GM18951 (cell line): ENCODE results near the gene BBOF1.
"Not testable (repeated sequence)": the region's sequence is repeated elsewhere in the genome, so short reads cannot be mapped to it uniquely, and the experiment has no call there.

Source experiments
- POLR2A ChIP-seq: IDR thresholded peaks from 4 replicates; pipeline ENCODE4 v1.6.1; 2011; ENCODE audit warnings: mild to moderate bottlenecking; ENCODE audit not compliant: insufficient read length, insufficient read depth; ENCODE audit errors: extremely low read depth
- in situ Hi-C: fragments of 300-500 bp; cut with MboI; formaldehyde crosslinking; loops from one replicate; pipeline ENCODE4 v1.12.0; 2022; ENCODE audit warnings: low sequenced_read_pairs, mixed read lengths, inconsistent platforms; ENCODE audit not compliant: unreplicated experiment

The BBOF1 gene, protein sequence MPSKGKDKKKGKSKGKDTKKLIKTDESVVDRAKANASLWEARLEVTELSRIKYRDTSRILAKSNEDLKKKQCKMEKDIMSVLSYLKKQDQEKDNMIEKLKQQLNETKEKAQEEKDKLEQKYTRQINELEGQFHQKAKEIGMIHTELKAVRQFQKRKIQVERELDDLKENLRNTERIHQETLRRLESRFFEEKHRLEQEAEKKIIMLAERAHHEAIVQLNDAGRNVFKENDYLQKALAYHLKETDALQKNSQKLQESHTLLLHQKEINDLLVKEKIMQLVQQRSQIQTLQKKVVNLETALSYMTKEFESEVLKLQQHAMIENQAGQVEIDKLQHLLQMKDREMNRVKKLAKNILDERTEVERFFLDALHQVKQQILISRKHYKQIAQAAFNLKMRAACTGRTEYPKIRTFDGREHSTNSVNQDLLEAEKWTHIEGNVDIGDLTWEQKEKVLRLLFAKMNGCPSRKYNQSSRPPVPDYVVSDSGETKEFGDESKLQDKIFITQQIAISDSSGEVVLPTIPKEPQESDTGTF

GRCh38 chr14:74018586-74019407, at the start of gene BBOF1, which contains the start of gene ENTPD5:
TSS of gene BBOF1 (plus strand) at chr14:74019349. CDS start at chr14:74019479, 130 bp downstream.
TSS of gene ENTPD5 (minus strand) at chr14:74019288. CDS start at chr14:73988102, 31,186 bp downstream.
- in situ Hi-C loops, result no loop called here
- peak; percentile 96 for TF ChIP-seq POLR2A

DNA sequence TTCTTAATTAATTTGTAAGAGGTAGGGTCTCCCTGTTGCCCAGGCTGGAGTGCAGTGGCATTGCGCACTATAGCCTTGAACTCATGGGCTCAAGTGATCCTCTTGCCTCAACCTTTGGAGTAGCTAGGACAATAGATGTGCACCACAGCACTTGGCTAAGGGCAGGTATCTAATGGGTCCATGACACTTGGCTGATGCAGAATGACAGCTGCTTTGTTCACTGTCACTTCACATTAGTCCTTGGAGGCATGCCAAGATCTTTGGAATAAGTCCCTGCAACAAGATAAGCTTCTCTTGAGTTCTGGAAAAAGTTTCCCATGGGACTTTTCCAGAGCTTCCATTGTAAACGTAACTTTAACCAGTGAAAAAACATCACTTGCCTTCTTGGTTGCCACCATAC, 45.7 kb upstream of the BBOF1 start:
- TF ChIP-seq POLR2A, result no peak
- in situ Hi-C loops, result no loop called here

GRCh38 chr14:73976125-73976524, 43.0 kb upstream of the BBOF1 start:
- TF ChIP-seq POLR2A, result no peak
- in situ Hi-C loops, result no loop called here

DNA sequence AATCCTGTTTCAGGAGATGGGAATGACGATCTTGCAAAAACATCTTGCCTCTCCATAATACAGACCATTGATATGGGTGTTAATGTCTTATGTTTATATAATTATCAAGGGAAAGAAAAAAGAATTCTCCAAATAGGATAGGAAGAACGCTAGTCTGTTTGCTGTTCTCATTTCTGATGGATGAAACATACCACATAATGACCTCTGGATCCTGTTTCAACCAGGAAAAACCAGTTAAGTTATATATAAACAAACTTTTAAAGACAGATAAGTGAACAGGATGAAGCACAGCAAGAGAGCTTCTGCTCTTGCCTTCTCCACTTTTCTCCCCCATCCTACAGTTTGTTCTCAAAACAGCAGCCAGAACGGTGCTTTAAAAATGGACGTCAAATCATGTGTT, 41.3 kb upstream of the BBOF1 start:
- TF ChIP-seq POLR2A, result no peak
- in situ Hi-C loops, result no loop called here

DNA sequence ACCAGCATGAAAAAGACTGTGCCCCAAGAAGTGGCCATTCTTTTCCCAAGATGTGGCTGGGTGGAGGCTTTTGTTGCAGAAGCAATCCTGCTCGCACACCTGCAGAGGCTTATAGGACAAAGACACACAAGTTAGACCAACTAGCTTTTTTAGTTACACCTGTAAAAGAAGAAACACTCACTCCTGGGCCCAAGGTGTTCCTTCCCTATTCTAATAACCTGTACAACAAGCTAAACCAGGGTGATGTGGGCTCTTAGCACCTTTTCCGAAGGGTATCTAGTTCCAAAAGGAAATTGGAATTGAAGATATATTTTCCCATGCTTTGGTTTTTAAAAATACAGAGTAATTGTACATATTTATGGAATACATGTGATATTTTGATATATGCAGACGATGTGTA, 31.1 kb upstream of the BBOF1 start:
- no peak for TF ChIP-seq POLR2A
- in situ Hi-C loops, result no loop called here

GRCh38 chr14:73988656-73989055, 30.5 kb upstream of the BBOF1 start:
- in situ Hi-C loops, result not testable (repeated sequence)

- no peak for TF ChIP-seq POLR2A
- in situ Hi-C loops, result no loop called here
These were observed 28.1 kb upstream of the BBOF1 start for GRCh38 chr14:73991092-73991491.

DNA sequence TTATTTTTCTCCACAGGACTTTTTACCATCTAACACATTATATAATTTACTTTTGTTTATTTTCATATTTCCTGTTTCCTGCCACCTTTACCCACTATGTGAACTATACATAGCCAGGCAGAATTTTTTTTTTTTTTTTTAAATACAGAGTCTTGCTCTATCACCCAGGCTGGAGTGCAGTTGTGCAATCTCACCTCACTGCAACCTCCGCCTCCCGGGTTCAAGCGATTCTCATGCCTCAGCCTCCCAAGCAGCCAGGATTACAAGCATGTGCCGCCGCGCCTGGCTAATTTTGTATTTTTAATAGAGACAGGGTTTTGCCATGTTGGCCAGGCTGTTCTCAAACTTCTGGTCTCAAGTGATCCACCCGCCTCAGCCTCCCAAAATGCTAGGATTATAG, 24.2 kb upstream of the BBOF1 start:
- in situ Hi-C loops, result not testable (repeated sequence)

DNA sequence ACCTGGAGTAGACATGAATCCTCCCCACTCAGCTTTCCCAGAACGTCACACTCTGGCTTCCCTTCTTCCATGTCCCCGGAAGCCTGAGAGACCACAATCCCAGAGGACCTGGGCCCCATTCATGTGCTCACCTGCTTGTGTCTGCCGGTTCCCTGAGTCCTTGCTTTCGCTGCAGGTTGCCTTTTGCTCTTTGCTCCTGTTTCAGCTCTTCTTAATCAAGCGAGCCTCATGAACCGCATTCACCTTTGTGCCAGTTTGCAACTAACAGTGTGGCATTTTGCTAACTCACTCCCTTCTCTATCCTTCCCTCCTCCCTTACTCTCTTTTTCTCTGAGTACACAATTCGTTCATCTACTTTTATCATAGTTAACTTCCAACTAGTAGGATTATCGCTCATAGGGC, 23.2 kb upstream of the BBOF1 start:
- in situ Hi-C loops, result no loop called here
- no peak for TF ChIP-seq POLR2A

- in situ Hi-C loops, result no loop called here
These were observed 22.4 kb upstream of the BBOF1 start for GRCh38 chr14:73996731-73997107.

GRCh38 chr14:73997108-73997943, 21.8 kb upstream of the BBOF1 start:
- no peak for TF ChIP-seq POLR2A
- in situ Hi-C loops, result no loop called here

More at GRCh38 chr14:73996731-73997107, 22.4 kb upstream of the BBOF1 start:
- no peak for TF ChIP-seq POLR2A

DNA sequence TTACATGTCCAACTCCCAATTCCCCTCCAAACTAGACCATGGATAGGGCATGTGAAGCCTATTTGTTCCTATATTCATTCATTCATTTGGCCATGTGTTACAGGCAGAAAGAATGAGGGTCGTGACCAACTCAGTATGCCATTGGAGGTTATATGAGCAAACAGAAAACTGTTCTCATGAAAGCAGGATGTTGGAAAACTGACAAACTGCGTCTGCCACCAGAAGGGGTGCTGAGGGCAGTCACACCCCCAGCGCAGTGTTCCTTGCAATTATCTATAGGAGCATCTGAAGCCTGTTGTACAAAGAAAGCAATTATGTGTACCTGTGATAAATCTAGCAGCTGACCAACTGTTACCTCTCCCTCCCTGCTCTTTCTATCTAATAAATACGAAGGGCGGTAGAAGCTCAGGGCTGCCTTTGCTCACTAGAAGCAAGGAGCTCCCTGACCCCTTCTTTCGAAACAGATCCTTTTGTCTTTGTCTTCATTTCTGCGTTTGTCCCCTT, 21.2 kb upstream of the BBOF1 start:
- no peak for TF ChIP-seq POLR2A
- in situ Hi-C loops, result no loop called here

GRCh38 chr14:73998726-73999125, 20.4 kb upstream of the BBOF1 start:
- no peak for TF ChIP-seq POLR2A

GRCh38 chr14:74005664-74006063, 13.5 kb upstream of the BBOF1 start:
- in situ Hi-C loops, result not testable (repeated sequence)

More at GRCh38 chr14:73998726-73999125, 20.4 kb upstream of the BBOF1 start:
- in situ Hi-C loops, result no loop called here
